SK-N-MC (cell line): Measurements from ENCODE around the gene SLC6A1.
"Not testable (repeated sequence)": the region's sequence is repeated elsewhere in the genome, so short reads cannot be mapped to it uniquely, and the experiment has no call there.

Experiments
- DNase-seq: peaks from one replicate; pipeline ENCODE4 v3.0.0-alpha.2; 2011; ENCODE audit warnings: low read depth, low spot score
- H3K27ac ChIP-seq: fragments of 200-600 bp; sonication (generic); 2 replicates; pipeline ENCODE4 v1.5.1; 2016; ENCODE audit warnings: mixed run types
- H3K36me3 ChIP-seq: fragments of 200-600 bp; sonication (generic); 2 replicates; pipeline ENCODE4 v1.6.1; 2017; ENCODE audit warnings: antibody characterized with exemption, low read length, mixed read lengths; ENCODE audit not compliant: insufficient read depth
- H3K4me3 ChIP-seq: fragments of 200-600 bp; sonication (generic); 2 replicates; pipeline ENCODE4 v1.5.1; 2016
- H3K9ac ChIP-seq: fragments of 200-600 bp; sonication (generic); 2 replicates; pipeline ENCODE4 v1.8.0; 2017; ENCODE audit warnings: mixed run types, mixed read lengths; ENCODE audit not compliant: insufficient read length
- H3K9me3 ChIP-seq: fragments of 200-600 bp; sonication (generic); 2 replicates; pipeline ENCODE4 v1.6.1; 2017; ENCODE audit warnings: low read depth, mild to moderate bottlenecking, antibody characterized with exemption, low read length, moderate library complexity, mixed read lengths
- EZH2 ChIP-seq: fragments of 200-600 bp; sonication (generic); IDR thresholded peaks from one replicate; pipeline ENCODE4 v1.6.1; 2017; ENCODE audit warnings: antibody characterized with exemption
- FOXP2 ChIP-seq: optimal IDR thresholded peaks from 2 replicates; pipeline ENCODE3; 2011; ENCODE audit warnings: mild to moderate bottlenecking, moderate library complexity; ENCODE audit not compliant: insufficient read depth; ENCODE audit errors: extremely low read length, control extremely low read depth
- POLR2AphosphoS5 ChIP-seq: IDR thresholded peaks from 2 replicates; pipeline ENCODE4 v1.6.1; 2012; ENCODE audit warnings: mild to moderate bottlenecking, low read depth, low read length, borderline replicate concordance

Gene SLC6A1

DNA sequence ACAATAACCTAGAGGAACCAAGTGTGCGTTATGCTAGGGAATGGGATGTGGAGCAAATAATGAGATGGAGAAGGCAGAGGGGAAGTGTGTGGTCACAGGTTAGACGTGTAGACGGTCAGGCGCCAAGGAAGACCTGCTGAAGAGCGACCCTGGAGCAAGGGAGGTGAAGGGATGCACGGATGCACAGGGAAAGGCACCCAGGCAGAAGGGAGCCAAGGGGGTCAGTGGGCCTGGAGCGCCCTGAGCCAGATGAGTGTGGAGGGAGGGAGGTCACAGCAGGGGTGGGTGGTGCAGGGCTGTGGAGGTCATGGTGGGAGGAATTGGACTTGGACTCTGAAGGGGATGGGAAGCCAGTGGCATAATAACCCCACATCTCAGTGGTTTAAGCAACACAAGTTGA is 70.2 kb downstream of the SLC6A1 start:
- Histone ChIP-seq H3K9me3 (no peaks in the 10 kb centered on the region), H3K36me3 (no peaks in the 10 kb centered on the region), H3K27ac (no peak overlapping the region), H3K9ac (no peak overlapping the region), H3K4me3 (no peak overlapping the region)
- no peak for DNase-seq
- TF ChIP-seq FOXP2 (no peak), POLR2AphosphoS5 (no peak), EZH2 (no peak)

DNA sequence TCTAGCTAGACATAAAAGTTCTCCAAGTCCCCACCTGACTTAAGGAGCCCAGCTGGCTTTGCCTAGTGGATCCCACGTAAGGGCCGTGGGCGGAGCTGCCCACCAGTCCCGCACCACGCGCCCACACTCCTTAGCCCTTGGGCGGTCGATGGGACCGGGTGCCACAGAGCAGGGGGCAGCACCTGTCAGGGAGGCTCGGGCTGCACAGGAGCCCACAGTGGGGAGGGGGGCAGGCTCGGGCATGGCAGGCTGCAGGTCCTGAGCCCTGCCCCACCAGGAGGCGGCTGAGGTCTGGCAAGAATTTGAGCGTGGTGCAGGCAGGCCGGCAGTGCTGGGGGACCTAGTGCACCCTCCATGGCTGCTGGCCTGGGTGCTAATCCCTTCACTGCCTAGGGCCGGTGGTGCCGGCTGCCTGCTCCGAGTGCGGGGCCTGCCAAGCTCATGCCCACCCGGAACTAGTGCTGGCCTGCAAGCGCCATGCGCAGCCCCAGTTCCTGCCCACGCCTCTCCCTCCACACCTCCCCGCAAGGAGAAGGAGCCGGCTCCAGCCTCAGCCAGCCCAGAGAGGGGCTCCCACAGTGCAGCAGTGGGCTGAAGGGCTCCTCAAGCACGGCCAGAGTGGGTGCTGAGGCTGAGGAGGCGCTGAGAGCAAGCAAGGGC is 78.7 kb downstream of the SLC6A1 start:
- no peak overlapping the region for H3K9ac ChIP-seq
- TF ChIP-seq POLR2AphosphoS5 (no peak), FOXP2 (no peak), EZH2 (no peak)
- no peak overlapping the region for H3K4me3 ChIP-seq
- no peaks in the 10 kb centered on the region for H3K36me3 ChIP-seq
- no peaks in the 10 kb centered on the region for H3K9me3 ChIP-seq
- no peak overlapping the region for H3K27ac ChIP-seq
- DNase-seq, result no peak

DNA sequence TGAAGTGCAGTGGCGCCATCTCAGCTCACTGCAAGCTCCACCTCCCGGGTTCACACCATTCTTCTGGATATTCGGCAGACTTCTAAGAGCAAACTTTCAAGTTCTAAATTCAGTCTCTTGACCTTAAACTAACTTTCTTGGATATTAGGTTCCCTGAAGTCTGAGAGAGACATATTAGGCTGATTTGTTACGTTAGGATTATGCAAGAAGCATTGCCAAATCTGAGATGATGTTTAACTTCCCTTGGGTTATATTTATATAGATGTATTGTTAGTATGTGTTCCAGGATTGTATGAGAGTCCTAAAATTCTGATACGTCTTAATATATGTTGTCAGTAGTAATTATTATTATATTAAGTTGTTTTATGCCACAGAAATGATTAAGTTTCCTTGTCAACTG is 80.1 kb downstream of the SLC6A1 start:
- Histone ChIP-seq H3K9ac (no peak overlapping the region), H3K4me3 (no peak overlapping the region), H3K36me3 (no peaks in the 10 kb centered on the region), H3K27ac (no peak overlapping the region), H3K9me3 (no peaks in the 10 kb centered on the region)
- DNase-seq, result no peak
- TF ChIP-seq FOXP2 (no peak), POLR2AphosphoS5 (no peak)

DNA sequence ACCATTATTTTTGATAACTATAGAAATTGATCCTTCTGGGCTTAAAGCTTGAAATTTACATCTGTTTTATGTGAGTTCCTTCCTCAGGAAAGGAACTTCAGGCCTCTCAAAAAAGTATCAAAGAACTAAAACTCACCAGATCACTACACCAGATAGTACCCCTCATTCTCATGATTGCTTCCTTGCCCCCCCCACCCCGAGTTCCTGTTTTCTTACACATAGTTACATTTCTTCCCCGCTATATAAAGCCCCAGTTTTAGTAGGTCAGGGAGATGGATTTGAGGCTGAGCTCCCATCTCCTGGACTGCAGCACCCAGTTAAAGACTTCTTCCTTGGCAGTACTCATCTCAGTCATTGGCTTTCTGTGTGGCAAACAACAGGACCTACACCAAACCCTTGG is 81.5 kb downstream of the SLC6A1 start:
- Histone ChIP-seq H3K4me3 (no peak overlapping the region), H3K9ac (no peak overlapping the region), H3K36me3 (no peaks in the 10 kb centered on the region), H3K9me3 (no peaks in the 10 kb centered on the region), H3K27ac (no peak overlapping the region)
- no peak for DNase-seq
- TF ChIP-seq FOXP2, result no peak

DNA sequence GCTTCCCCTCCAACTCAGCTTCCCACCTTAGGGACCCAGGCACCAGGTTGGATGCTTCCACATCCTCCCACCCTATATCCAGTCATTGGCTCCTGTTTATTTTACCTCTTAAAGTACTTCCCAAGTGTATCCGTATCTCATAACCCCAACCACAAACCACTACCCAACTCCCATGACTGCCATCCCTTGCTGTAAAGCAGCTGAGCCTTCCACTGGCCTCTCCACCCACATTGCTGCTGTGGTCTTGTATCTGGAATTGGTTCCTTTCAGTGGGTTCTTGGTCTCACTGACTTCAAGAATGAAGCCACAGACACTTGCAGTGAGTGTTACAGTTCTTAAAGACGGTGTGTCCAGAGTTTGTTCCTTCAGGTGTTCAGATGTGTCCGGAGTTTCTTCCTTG is 81.9 kb downstream of the SLC6A1 start:
- Histone ChIP-seq H3K27ac (no peak overlapping the region), H3K36me3 (no peaks in the 10 kb centered on the region), H3K9ac (no peak overlapping the region), H3K4me3 (no peak overlapping the region), H3K9me3 (no peaks in the 10 kb centered on the region)
- no peak for DNase-seq
- TF ChIP-seq EZH2 (no peak), FOXP2 (no peak)

DNA sequence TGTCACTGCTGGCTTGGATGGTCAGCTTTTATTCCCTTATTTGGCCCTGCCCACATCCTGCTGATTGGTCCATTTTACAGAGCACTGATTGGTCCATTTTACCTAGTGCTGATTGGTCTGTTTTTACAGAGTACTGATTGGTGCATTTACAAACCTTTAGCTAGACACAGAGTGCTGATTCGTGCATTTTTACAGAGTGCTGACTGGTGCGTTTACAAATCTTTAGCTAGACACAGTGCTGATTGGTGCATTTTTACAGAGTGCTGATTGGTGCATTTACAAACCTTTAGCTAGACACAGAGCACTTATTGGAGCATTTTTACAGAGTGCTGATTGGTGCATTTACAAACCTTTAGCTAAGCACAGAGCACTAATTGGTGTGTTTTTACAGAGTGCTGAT is 82.6 kb downstream of the SLC6A1 start:
- not testable (repeated sequence) for H3K36me3 ChIP-seq, H3K9me3 ChIP-seq, DNase-seq, H3K27ac ChIP-seq, H3K9ac ChIP-seq, H3K4me3 ChIP-seq

DNA sequence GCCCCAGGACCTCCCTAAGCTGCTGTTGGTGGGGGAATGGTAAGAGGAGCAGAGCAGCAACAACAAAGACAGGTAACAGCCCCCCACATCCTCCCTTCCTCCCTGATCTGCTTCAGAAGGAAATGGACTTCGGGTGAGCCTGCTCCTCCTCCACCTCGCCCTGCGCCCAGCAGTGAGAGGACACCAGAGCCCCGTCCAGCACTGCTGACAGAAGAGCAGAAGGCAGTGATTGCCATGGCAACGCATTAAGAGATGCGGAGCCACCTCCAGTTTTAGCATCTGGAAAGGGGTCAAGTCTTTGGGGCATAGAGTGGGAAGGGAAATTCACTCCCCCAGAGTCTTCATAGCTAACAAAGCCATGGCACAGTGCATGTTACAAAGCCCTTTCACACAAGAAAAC is 84.2 kb downstream of the SLC6A1 start:
- Histone ChIP-seq H3K4me3 (no peak overlapping the region), H3K36me3 (no peaks in the 10 kb centered on the region), H3K9ac (no peak overlapping the region), H3K9me3 (no peaks in the 10 kb centered on the region), H3K27ac (no peak overlapping the region)
- no peak for DNase-seq
- TF ChIP-seq POLR2AphosphoS5 (no peak), EZH2 (no peak), FOXP2 (no peak)

DNA sequence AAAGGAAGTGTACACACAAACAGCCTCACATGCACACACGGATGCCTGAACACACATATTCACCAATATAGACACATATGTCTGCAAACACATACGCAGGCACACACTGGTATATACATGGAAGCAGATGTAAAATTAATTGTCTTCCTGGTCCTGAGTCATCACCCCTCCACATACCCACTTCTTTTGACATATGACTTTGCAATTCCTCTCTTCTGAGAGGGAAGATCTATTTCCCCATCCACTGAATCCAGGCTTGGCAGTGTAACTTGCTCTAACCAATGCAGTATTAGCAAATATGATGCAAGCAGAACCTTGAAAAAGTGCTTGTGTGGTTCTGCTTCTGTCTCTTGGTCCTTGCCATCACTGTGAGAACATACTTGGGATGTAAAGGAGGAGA is 84.9 kb downstream of the SLC6A1 start:
- no peaks in the 10 kb centered on the region for H3K9me3 ChIP-seq
- no peak overlapping the region for H3K4me3 ChIP-seq
- no peaks in the 10 kb centered on the region for H3K36me3 ChIP-seq
- H3K9ac ChIP-seq, result no peak overlapping the region
- H3K27ac ChIP-seq, result no peak overlapping the region
- DNase-seq, result no peak
- no peak for TF ChIP-seq FOXP2
- TF ChIP-seq POLR2AphosphoS5, result no peak
- no peak for TF ChIP-seq EZH2

DNA sequence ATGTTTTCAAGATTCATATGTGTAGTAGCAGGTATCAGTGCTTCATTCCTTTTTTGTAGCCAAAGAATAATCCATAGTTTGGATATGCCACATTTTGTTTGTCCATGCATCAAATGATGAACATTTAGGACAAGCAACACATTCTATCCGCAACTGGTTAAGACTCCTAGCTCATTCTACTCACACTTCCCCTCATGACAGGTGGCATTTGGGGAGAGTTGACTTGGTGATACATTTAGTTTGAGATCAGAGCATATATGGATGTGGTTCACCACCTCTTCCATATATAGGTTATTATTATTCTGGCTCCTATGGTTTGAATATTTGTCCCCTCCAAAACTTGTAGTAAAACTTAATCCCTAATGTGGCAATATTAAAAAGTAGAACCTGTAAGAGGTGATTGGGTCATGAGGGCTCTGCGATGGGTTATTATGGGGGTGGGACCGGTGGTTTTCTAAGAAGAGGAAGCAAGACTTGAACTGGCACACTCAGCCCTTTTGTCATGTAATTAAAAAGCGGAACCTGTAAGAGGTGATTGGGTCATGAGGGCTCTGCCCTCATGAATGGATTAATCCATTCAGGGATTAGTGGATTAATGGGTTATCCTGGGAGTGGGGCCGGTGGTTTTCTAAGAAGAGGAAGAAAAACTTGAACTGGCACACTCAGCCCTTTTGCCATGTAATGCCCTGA is 86.4 kb downstream of the SLC6A1 start:
- Histone ChIP-seq H3K27ac (no peak overlapping the region), H3K9ac (no peak overlapping the region), H3K36me3 (no peaks in the 10 kb centered on the region), H3K9me3 (no peaks in the 10 kb centered on the region), H3K4me3 (no peak overlapping the region)
- no peak for DNase-seq
- TF ChIP-seq FOXP2, result no peak
- TF ChIP-seq EZH2, result no peak
- no peak for TF ChIP-seq POLR2AphosphoS5
